WI38 (cell line): ENCODE data around the gene SEMA3E.
A peak's percentile ranks its signal among the peaks of the same experiment; 100 is the strongest.

Source experiments
- H3K4me3 ChIP-seq: 2 replicates; pipeline ENCODE4 v1.5.1; 2011; ENCODE audit warnings: low read depth, mild to moderate bottlenecking, control low read depth, low read length
- TF ChIP-seq, protein P1 (sequence below): IDR thresholded peaks from 2 replicates; pipeline ENCODE4 v1.5.1; 2012; ENCODE audit warnings: low read depth, mild to moderate bottlenecking, control low read depth, low read length

SEMA3E gene

DNA sequence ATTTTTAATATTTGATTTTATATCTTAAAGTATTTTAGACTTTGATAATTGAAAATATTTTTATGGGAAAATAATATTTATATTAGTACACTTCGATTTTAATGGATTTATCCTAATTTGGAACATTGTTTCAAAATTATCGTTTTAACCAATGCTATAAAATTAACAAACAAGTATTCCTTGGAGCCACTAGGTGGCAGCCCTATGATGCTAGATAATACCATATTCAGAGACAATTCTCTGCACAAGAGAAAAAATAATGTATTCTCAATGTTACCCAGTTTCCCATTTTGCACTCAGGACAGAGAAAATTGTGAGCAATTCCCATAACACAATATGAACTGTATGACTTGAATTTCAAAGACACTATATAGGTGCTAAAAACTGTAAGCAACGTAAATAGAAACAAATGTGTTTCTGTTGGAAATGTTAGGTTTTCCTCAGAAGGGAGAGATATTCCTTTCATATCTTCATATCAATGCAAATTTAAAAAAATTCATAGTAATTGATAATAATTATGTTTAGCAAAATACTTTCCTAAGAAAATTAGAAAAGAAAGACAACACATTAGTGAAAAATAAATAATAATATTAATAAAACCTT, 237.8 kb downstream of the SEMA3E start:
- H3K4me3 ChIP-seq = no peak overlapping the region
- TF ChIP-seq, protein P1, sequence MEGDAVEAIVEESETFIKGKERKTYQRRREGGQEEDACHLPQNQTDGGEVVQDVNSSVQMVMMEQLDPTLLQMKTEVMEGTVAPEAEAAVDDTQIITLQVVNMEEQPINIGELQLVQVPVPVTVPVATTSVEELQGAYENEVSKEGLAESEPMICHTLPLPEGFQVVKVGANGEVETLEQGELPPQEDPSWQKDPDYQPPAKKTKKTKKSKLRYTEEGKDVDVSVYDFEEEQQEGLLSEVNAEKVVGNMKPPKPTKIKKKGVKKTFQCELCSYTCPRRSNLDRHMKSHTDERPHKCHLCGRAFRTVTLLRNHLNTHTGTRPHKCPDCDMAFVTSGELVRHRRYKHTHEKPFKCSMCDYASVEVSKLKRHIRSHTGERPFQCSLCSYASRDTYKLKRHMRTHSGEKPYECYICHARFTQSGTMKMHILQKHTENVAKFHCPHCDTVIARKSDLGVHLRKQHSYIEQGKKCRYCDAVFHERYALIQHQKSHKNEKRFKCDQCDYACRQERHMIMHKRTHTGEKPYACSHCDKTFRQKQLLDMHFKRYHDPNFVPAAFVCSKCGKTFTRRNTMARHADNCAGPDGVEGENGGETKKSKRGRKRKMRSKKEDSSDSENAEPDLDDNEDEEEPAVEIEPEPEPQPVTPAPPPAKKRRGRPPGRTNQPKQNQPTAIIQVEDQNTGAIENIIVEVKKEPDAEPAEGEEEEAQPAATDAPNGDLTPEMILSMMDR = peak; percentile 27; the same call in 1 of the 2 replicates

DNA sequence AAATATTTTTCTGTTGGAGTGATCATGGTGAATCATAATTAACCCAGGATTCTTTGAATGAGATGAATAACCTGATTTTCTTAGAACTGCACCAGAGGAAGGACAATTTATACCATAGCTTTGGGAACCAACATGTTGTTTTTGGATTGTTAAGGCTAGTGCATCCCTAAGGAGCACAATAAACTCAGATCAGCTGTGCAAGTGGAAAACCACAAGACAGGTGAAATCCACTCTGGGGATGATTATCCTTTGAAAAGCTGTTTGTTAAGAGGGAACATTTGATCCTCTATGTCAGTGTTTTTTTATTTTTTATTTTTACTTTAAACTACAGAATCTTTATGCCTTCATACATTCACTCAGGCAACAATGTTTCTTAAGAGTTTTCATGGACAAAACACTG, 254.2 kb downstream of the SEMA3E start:
- no peak overlapping the region for H3K4me3 ChIP-seq
- TF ChIP-seq, protein P1 = no peak

DNA sequence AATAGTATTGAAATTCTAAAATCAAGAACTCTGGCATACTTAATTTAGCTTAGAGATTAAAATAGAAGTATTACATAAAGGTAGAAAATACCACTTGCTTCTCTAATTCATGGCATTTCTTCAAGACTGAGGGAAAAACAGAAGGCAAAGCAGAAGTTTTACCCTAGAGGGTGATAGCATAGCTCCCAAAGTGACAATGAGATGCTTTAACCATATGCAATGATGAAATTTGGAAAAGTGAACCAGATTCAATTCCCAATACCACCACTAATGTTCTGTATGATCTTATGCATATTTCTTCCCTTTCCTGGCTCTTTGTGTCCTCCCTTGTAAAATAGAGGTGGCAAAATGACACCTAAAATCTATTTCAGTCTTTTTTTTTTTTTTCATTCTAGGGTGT, 260.5 kb downstream of the SEMA3E start:
- no peak overlapping the region for H3K4me3 ChIP-seq
- TF ChIP-seq, protein P1 = no peak

DNA sequence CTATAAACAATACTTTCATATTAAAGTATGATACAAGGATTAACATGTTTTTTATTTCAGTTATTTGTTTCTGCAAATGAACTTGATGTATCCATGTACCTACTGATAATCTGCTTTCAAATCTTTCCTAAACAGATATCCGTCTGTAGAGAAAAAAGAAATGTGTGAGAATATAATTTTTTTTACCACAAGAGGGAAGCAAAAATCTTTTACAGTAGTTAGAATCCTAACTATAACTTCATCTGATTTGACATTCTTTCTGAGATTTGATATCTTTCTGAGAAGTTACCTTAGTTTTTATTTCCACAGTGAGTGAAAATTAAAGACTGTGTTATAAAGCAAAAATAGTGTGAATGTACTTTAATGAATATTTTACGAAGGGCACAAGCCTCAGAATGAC, 282.3 kb downstream of the SEMA3E start:
- TF ChIP-seq, protein P1 = no peak
- H3K4me3 ChIP-seq = no peak overlapping the region

DNA sequence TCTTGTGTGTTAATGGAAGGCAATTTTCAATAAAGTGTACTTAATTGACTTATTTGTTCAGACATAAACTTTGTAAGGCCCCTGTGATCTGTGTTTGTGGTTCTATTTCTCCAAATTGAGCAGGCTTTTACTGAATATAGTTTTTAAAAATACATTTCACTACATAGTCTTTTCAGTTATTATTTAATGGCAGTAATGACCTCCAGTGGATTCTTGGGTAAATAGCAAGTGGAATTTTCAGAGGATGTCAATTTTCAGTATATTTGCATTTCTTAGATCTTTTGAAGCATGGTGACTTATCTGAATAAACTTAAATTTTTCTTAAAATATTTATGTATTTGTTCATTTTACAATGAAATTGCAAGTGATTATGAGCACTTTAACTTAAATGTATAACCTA, 283.2 kb downstream of the SEMA3E start:
- H3K4me3 ChIP-seq = no peak overlapping the region
- TF ChIP-seq, protein P1 = no peak

DNA sequence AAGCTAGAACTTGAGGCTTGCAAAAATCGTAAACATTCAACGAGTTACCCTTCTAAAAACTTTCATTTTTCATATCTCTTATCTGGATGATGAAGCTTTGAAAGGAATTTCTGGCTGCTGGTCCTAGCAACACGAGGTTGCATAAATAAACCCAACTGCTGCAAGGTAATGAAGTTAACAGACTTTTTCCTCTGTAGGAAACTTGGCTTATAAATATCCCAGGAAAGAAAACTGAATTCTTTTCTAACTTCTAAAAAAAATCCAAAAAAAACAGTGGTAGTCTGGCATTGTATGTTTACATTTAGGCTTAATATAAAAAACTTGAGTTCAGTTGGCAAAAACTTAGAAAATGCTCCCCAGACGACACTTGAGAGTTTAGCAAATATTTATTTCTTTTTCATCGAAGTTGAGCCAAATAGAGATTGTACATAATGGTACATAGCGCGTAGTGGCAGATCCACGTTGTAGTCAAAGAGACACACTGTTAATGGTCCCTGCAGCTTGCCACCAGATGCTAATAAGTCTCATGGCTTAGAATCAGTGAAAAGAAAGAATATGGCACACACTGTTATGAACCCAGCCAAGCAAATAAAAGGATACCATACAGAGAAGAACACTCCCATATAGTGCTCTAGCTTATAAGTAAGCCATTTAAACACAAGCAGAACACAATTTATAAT, 285.9 kb downstream of the SEMA3E start:
- H3K4me3 ChIP-seq = no peak overlapping the region
- TF ChIP-seq, protein P1 = no peak

DNA sequence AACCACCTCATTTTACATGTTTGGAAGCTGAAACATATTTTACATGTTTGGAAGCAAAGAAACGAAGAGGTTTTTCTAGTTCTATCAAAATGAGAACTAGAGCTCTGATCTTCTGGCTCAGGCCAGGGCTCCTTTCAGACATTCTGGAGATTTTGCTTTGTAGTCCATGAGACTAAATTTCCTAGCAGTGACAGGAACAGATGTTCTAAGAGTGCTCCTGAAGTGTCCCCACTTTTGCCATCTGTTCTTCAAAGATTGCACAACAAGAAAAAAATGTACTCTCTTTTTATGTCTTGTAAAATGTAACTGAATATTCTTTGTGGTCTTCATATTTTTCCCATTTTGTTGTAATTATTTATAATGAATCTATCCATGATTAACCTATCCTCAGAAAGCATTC, 289.8 kb downstream of the SEMA3E start:
- H3K4me3 ChIP-seq = no peak overlapping the region
- TF ChIP-seq, protein P1 = no peak
